Prostate gland (tissue), 2 donors: ENCODE results near the gene PPP4R2. TPM values are rescaled to one million over a fixed set of nuclear protein-coding genes. Genes with fewer than 3 reads are reported as not detected.

Experiments used
- DNase-seq: peaks from one replicate; pipeline ENCODE4 v3.0.0-alpha.2; 2019; ENCODE audit warnings: low spot score
- H3K27ac ChIP-seq, 2 donors: fragments of 200-600 bp; sonication (generic); 2 replicates each; pipeline ENCODE4 v1.5.1; 2017 to 2019
- H3K27me3 ChIP-seq: fragments of 200-600 bp; sonication (generic); replicated peaks from 2 replicates; pipeline ENCODE4 v1.5.1; 2019; ENCODE audit not compliant: insufficient read depth
- H3K36me3 ChIP-seq, 2 donors: fragments of 200-600 bp; sonication (generic); 1 replicate in 1 of 2; 2 replicates in 1 of 2; pipeline versions ENCODE4 v1.5.1 to v1.8.1; 2017 to 2019
- H3K4me1 ChIP-seq: fragments of 200-600 bp; sonication (generic); replicated peaks from 2 replicates; pipeline ENCODE4 v1.5.1; 2019
- H3K4me3 ChIP-seq, 2 donors: fragments of 200-600 bp; sonication (generic); 2 replicates each; pipeline ENCODE4 v1.5.1; 2017 to 2019
- H3K9me3 ChIP-seq: fragments of 200-600 bp; sonication (generic); 2 replicates; pipeline ENCODE4 v1.5.1; 2017
- CTCF ChIP-seq, 4 experiments: fragments of 200-600 bp in 2 of 4; fragments of 450-650 bp in 2 of 4; sonication (generic) in 2 of 4; IDR thresholded peaks; 1 replicate in 3 of 4; 2 replicates in 1 of 4; pipeline ENCODE4 v1.5.1; 2016 to 2019; ENCODE audit warnings: antibody characterized with exemption in 4 of 4, mild to moderate bottlenecking in 2 of 4, moderate library complexity in 2 of 4
- POLR2A ChIP-seq: fragments of 450-650 bp; IDR thresholded peaks from one replicate; pipeline ENCODE4 v1.6.1; 2016; ENCODE audit warnings: antibody characterized with exemption, mild to moderate bottlenecking
- POLR2AphosphoS5 ChIP-seq: sonication (generic); formaldehyde crosslinking; IDR thresholded peaks from one replicate; pipeline ENCODE4 v1.6.1; 2017; ENCODE audit warnings: antibody characterized with exemption
- WGBS: methylation state at CpG from one replicate; pipeline ENCODE4 v1.1.5; 2018; 5-methylcytosine and 5-hydroxymethylcytosine counted together
- intact Hi-C: fragments of 100-400 bp; cut with DNase I; formaldehyde crosslinking; loops from one replicate; pipeline ENCODE4 v1.14.2; 2022
- total RNA-seq, 2 donors: library from RNA; depleted of rRNA; stranded (reverse); fragments of >200 nt; gene quantifications; one replicate each; pipeline ENCODE4 v1.1.0, GENCODE V29; 2016

Gene PPP4R2
- total RNA-seq, 2 donors from 2014 or later = 29.6 to 41.8 TPM

DNA sequence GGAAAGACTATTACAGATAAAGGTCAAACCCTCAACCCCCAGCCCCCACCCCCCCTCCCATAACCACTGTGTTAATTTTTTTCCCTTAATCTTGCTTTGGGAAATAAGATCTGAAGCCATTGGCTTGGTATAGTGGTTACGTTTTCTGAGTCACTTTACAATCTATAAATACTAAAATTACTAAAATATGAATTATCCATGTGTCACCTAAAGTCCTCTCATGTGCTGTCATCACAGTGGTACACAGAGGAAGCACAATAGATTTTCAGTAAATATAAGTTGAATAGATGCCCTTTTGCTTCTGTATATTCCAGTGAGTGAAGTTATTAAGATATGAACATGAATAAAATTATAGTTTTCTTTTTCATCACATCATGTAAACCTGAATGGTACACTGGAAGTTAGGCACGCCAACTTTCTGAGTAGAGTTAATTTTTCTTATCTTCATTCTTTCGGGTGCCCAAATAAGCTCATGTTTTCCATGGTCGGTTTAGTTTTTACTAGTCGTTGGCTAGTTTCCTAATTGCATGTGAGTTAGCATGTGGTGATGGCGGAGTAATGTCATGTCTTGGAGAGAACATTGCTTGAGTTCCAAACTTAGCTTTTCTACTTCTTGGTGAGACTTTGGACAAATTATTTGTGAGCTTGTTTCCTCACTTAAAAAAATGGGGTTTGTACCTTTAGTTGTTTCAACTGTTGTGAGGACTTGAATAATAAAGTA is 11.5 kb downstream of the PPP4R2 start:
- no peak overlapping the region for H3K27ac ChIP-seq
- WGBS = 55% methylated on average over 6 of the region's 6 CpGs
- H3K4me1 ChIP-seq = no peaks in the 10 kb centered on the region
- no peak overlapping the region for H3K4me3 ChIP-seq
- no peaks in the 10 kb centered on the region for H3K27me3 ChIP-seq
- no peak for DNase-seq
- no peaks in the 10 kb centered on the region for H3K36me3 ChIP-seq
- intact Hi-C loops = no loop called here
- no peak for TF ChIP-seq POLR2AphosphoS5
- no peak for TF ChIP-seq POLR2A
- TF ChIP-seq CTCF (IDR thresholded peaks at IDR 0.05) = no peak
- H3K9me3 ChIP-seq = no peaks in the 10 kb centered on the region

GRCh38 chr3:73009008-73009407 is 12.4 kb downstream of the PPP4R2 start:
- Histone ChIP-seq H3K4me3 (no peak overlapping the region), H3K36me3 (no peaks in the 10 kb centered on the region), H3K27ac (no peak overlapping the region), H3K9me3 (no peaks in the 10 kb centered on the region), H3K4me1 (no peaks in the 10 kb centered on the region), H3K27me3 (no peaks in the 10 kb centered on the region)
- no peak for DNase-seq
- intact Hi-C loops = no loop called here
- WGBS = 81% methylated on average over 4 of the region's 4 CpGs
- TF ChIP-seq POLR2AphosphoS5 (no peak), CTCF (IDR thresholded peaks at IDR 0.05) (no peak), POLR2A (no peak)

DNA sequence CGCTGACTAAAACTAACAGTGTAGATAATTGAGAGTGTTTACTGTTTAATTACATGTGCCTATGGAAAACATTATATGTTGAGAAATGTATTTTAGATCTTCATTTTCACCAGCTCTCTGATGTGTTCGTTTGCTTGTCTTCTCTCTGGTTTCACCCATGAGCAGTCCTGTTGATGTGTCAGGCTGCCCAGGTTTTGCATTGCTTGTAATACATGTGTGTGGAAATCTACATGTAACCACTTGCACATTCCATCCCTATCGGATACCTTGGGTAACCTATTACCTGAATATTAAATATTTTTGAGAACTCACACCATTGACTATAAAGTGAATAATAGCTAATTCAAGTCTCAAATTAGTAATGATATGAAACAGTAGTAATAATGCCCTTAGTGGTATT is 13.1 kb downstream of the PPP4R2 start:
- no peak for DNase-seq
- intact Hi-C loops = no loop called here
- no peaks in the 10 kb centered on the region for H3K4me1 ChIP-seq
- H3K4me3 ChIP-seq = no peak overlapping the region
- H3K9me3 ChIP-seq = no peaks in the 10 kb centered on the region
- H3K27me3 ChIP-seq = no peaks in the 10 kb centered on the region
- no peak overlapping the region for H3K27ac ChIP-seq
- no peaks in the 10 kb centered on the region for H3K36me3 ChIP-seq
- WGBS = 61% methylated on average over 3 of the region's 3 CpGs
- TF ChIP-seq CTCF (IDR thresholded peaks at IDR 0.05) = no peak
- no peak for TF ChIP-seq POLR2AphosphoS5
- TF ChIP-seq POLR2A = no peak

DNA sequence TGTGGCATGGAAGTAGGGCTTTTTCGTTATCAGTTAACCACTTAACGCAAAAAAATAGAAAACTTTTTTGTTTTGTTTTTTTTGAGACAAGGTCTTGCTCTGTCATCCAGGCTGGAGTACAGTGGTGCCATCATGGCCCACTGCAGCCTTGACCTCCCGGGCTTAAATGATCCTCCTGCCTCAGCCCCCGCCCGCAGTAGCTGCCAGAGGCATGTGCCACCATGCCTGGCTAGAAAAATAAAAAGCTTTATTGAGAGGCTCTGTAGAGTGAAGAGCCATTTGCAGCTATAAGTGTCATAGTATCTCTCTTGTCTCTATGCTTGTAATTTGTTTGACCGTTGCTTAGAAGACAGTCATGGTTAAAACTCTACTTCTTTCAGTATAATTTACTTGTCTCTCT is 13.5 kb downstream of the PPP4R2 start:
- Histone ChIP-seq H3K4me1 (no peaks in the 10 kb centered on the region), H3K4me3 (no peak overlapping the region), H3K27me3 (no peaks in the 10 kb centered on the region), H3K27ac (no peak overlapping the region), H3K9me3 (no peaks in the 10 kb centered on the region), H3K36me3 (no peaks in the 10 kb centered on the region)
- 67% methylated on average over 6 of the region's 6 CpGs for WGBS
- no peak for TF ChIP-seq CTCF (IDR thresholded peaks at IDR 0.05)
- TF ChIP-seq POLR2A = no peak
- TF ChIP-seq POLR2AphosphoS5 = no peak
- intact Hi-C loops = no loop called here
- DNase-seq = no peak

DNA sequence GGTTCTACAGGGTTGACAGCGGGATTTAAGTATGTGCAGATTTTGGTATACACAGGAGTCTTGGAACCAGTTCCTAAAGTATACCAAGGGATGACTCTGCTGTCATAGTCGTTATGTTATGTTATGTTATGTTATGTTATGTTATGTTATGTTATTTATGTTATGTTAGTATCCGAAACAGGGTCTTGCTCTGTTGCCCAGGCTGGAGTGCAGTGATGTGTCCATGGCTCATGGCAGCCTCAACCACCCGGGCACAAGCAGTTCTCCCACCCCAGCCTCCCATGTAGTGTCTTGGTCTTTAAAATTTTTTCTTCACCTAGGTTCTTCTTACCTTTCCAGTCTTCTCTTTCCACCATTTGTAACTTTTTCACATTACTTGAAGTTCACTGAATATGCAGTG is 21.7 kb downstream of the PPP4R2 start:
- H3K27me3 ChIP-seq = no peaks in the 10 kb centered on the region
- no peaks in the 10 kb centered on the region for H3K4me1 ChIP-seq
- DNase-seq = no peak
- no peak overlapping the region for H3K4me3 ChIP-seq
- H3K9me3 ChIP-seq = no peaks in the 10 kb centered on the region
- no peak for TF ChIP-seq POLR2A
- TF ChIP-seq POLR2AphosphoS5 = no peak
- no peak for TF ChIP-seq CTCF (IDR thresholded peaks at IDR 0.05)
- WGBS = 92% methylated on average over 4 of the region's 4 CpGs
- no peaks in the 10 kb centered on the region for H3K36me3 ChIP-seq
- H3K27ac ChIP-seq = no peak overlapping the region
- intact Hi-C loops = no loop called here
